Neural cell (in vitro differentiated cells): ENCODE data around the gene ZC3H7A. TPM values are rescaled to one million over a fixed set of nuclear protein-coding genes. Genes with fewer than 3 reads are reported as not detected.

Experiments used
- H2AFZ ChIP-seq: fragments of 200-600, 300-800 bp; sonication (generic), shearing (Covaris generic); 2 replicates; pipeline ENCODE4 v1.6.0; 2014; ENCODE audit warnings: low read depth, mild to moderate bottlenecking, antibody characterized with exemption, low read length, moderate library complexity
- H3F3A ChIP-seq: fragments of 200-600 bp; shearing (Covaris generic); 2 replicates; pipeline ENCODE4 v1.6.1; 2016; ENCODE audit warnings: mild to moderate bottlenecking, moderate library complexity, mixed read lengths, antibody characterized with exemption, low read length; ENCODE audit not compliant: insufficient read depth, poor library complexity, severe bottlenecking
- H3K27ac ChIP-seq: fragments of 200-600, 300-800 bp; sonication (generic), shearing (Covaris generic); 2 replicates; pipeline ENCODE4 v1.5.1; 2014; ENCODE audit warnings: mild to moderate bottlenecking, low read length, moderate library complexity
- H3K27me3 ChIP-seq: fragments of 300-800, 200-600 bp; sonication (generic), shearing (Covaris generic); 2 replicates; pipeline ENCODE4 v1.6.0; 2014; ENCODE audit warnings: mild to moderate bottlenecking, low read depth, low read length, moderate library complexity; ENCODE audit not compliant: insufficient read depth
- H3K36me3 ChIP-seq: fragments of 300-800, 200-600 bp; sonication (generic), shearing (Covaris generic); 2 replicates; pipeline ENCODE4 v1.5.1; 2014; ENCODE audit warnings: mild to moderate bottlenecking, antibody characterized with exemption, low read length, moderate library complexity; ENCODE audit not compliant: insufficient read depth
- H3K4me2 ChIP-seq: fragments of 300-800, 200-600 bp; sonication (generic), shearing (Covaris generic); 2 replicates; pipeline ENCODE4 v1.6.0; 2014; ENCODE audit warnings: mild to moderate bottlenecking, low read length
- H3K4me3 ChIP-seq: fragments of 300-800, 200-600 bp; sonication (generic), shearing (Covaris generic); 2 replicates; pipeline ENCODE4 v1.5.1; 2014; ENCODE audit warnings: mild to moderate bottlenecking, low read length, moderate library complexity
- H3K79me2 ChIP-seq: fragments of 200-600 bp; shearing (Covaris generic); replicated peaks from 2 replicates; pipeline ENCODE4 v1.6.0; 2014; ENCODE audit warnings: mild to moderate bottlenecking, low read length, moderate library complexity; ENCODE audit not compliant: insufficient read depth
- H3K9ac ChIP-seq: fragments of 300-800, 200-600 bp; sonication (generic), shearing (Covaris generic); 2 replicates; pipeline ENCODE4 v1.6.1; 2016; ENCODE audit warnings: mild to moderate bottlenecking, low read length, mixed read lengths
- H3K9me2 ChIP-seq: fragments of 200-600 bp; shearing (Covaris generic); 2 replicates; pipeline ENCODE4 v1.6.1; 2016; ENCODE audit warnings: mild to moderate bottlenecking, low read length, mixed read lengths; ENCODE audit not compliant: insufficient read depth
- H3K9me3 ChIP-seq: fragments of 200-600, 300-800 bp; sonication (generic), shearing (Covaris generic); 2 replicates; pipeline ENCODE4 v1.6.1; 2016; ENCODE audit warnings: mild to moderate bottlenecking, mixed run types, low read length, moderate library complexity, mixed read lengths
- H4K20me1 ChIP-seq: fragments of 200-600 bp; shearing (Covaris generic); 2 replicates; pipeline ENCODE4 v1.6.1; 2016; ENCODE audit warnings: mild to moderate bottlenecking, mixed run types; ENCODE audit not compliant: insufficient read depth
- EP300 ChIP-seq: fragments of 450-650 bp; conservative IDR thresholded peaks from 2 replicates; pipeline ENCODE4 v1.6.1; 2014; ENCODE audit warnings: antibody characterized with exemption, mild to moderate bottlenecking, moderate library complexity; ENCODE audit not compliant: poor library complexity, severe bottlenecking
- EZH2 ChIP-seq: fragments of 200-600, 300-800 bp; shearing (Covaris generic), sonication (generic); IDR thresholded peaks from 2 replicates; pipeline ENCODE4 v1.6.1; 2014; ENCODE audit warnings: antibody characterized with exemption, low read length, borderline replicate concordance, mild to moderate bottlenecking; ENCODE audit not compliant: insufficient read depth, poor library complexity, severe bottlenecking
- MXI1 ChIP-seq: fragments of 450-650 bp; conservative IDR thresholded peaks from 2 replicates; pipeline ENCODE4 v1.6.1; 2014; ENCODE audit warnings: antibody characterized with exemption, mild to moderate bottlenecking; ENCODE audit not compliant: poor library complexity, severe bottlenecking
- POLR2AphosphoS5 ChIP-seq: IDR thresholded peaks from 2 replicates; pipeline ENCODE4 v1.6.1; 2012
- RAD21 ChIP-seq: fragments of 450-650 bp; conservative IDR thresholded peaks from 2 replicates; pipeline ENCODE4 v1.6.1; 2014; ENCODE audit warnings: antibody characterized with exemption, mild to moderate bottlenecking, moderate library complexity
- SMC3 ChIP-seq: fragments of 450-650 bp; conservative IDR thresholded peaks from 2 replicates; pipeline ENCODE4 v1.6.1; 2014; ENCODE audit warnings: antibody characterized with exemption, mild to moderate bottlenecking, moderate library complexity; ENCODE audit not compliant: poor library complexity
- TAF1 ChIP-seq: IDR thresholded peaks from 2 replicates; pipeline ENCODE4 v1.6.1; 2012; ENCODE audit warnings: low read depth
- polyA plus RNA-seq: library from polyadenylated mRNA; depleted of rRNA; stranded (reverse); fragments of >200 nt; gene quantifications from 2 replicates; pipeline ENCODE4 v1.2.3, GENCODE V29; 2014
- TF ChIP-seq, protein P1 (sequence below): fragments of 450-650 bp; IDR thresholded peaks from 2 replicates; pipeline ENCODE4 v1.5.1; 2014; ENCODE audit warnings: antibody characterized with exemption, mild to moderate bottlenecking, moderate library complexity; ENCODE audit not compliant: poor library complexity, severe bottlenecking
- TF ChIP-seq, protein P2 (sequence below): IDR thresholded peaks from 2 replicates; pipeline ENCODE4 v1.6.1; 2012; ENCODE audit warnings: borderline replicate concordance

ZC3H7A gene
- polyA plus RNA-seq, 1 donor from 2014 or later, result 67.7 TPM

DNA sequence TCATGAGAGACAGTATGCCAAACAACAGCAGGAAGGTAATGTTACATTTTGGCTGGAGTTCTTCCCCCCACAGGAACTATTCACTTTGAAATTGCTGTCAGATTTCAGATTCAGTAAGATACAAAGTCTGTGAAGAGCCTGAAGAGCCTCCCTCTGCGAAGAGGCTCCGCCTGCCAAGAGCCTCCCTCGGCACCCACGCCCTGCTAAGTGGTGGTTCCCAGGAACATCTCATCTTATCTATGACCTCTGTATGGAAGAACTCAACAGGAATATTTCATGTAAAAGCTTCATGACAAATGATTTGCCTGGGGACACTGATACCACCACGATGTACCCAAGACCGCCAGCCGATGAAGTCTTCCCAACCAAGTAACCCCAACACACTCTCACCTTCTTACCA is 3.2 kb downstream of the ZC3H7A start:
- Histone ChIP-seq H3K9ac (no peak overlapping the region), H2AFZ (no peak overlapping the region), H3K36me3 (no peaks in the 10 kb centered on the region), H3K27ac (no peak overlapping the region), H3K27me3 (no peaks in the 10 kb centered on the region), H3F3A (no peaks in the 10 kb centered on the region), H3K9me3 (no peaks in the 10 kb centered on the region), H3K4me2 (no peak overlapping the region), H4K20me1 (no peaks in the 10 kb centered on the region), H3K79me2 (peaks cover 65% of the 10 kb centered on the region), H3K9me2 (no peaks in the 10 kb centered on the region), H3K4me3 (no peak overlapping the region)
- TF ChIP-seq RAD21 (no peak), EP300 (no peak), EZH2 (no peak), TAF1 (no peak), POLR2AphosphoS5 (no peak), SMC3 (no peak), MXI1 (no peak)
- TF ChIP-seq, protein P1, sequence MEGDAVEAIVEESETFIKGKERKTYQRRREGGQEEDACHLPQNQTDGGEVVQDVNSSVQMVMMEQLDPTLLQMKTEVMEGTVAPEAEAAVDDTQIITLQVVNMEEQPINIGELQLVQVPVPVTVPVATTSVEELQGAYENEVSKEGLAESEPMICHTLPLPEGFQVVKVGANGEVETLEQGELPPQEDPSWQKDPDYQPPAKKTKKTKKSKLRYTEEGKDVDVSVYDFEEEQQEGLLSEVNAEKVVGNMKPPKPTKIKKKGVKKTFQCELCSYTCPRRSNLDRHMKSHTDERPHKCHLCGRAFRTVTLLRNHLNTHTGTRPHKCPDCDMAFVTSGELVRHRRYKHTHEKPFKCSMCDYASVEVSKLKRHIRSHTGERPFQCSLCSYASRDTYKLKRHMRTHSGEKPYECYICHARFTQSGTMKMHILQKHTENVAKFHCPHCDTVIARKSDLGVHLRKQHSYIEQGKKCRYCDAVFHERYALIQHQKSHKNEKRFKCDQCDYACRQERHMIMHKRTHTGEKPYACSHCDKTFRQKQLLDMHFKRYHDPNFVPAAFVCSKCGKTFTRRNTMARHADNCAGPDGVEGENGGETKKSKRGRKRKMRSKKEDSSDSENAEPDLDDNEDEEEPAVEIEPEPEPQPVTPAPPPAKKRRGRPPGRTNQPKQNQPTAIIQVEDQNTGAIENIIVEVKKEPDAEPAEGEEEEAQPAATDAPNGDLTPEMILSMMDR, result no peak
- TF ChIP-seq, protein P2, sequence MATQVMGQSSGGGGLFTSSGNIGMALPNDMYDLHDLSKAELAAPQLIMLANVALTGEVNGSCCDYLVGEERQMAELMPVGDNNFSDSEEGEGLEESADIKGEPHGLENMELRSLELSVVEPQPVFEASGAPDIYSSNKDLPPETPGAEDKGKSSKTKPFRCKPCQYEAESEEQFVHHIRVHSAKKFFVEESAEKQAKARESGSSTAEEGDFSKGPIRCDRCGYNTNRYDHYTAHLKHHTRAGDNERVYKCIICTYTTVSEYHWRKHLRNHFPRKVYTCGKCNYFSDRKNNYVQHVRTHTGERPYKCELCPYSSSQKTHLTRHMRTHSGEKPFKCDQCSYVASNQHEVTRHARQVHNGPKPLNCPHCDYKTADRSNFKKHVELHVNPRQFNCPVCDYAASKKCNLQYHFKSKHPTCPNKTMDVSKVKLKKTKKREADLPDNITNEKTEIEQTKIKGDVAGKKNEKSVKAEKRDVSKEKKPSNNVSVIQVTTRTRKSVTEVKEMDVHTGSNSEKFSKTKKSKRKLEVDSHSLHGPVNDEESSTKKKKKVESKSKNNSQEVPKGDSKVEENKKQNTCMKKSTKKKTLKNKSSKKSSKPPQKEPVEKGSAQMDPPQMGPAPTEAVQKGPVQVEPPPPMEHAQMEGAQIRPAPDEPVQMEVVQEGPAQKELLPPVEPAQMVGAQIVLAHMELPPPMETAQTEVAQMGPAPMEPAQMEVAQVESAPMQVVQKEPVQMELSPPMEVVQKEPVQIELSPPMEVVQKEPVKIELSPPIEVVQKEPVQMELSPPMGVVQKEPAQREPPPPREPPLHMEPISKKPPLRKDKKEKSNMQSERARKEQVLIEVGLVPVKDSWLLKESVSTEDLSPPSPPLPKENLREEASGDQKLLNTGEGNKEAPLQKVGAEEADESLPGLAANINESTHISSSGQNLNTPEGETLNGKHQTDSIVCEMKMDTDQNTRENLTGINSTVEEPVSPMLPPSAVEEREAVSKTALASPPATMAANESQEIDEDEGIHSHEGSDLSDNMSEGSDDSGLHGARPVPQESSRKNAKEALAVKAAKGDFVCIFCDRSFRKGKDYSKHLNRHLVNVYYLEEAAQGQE, result no peak

DNA sequence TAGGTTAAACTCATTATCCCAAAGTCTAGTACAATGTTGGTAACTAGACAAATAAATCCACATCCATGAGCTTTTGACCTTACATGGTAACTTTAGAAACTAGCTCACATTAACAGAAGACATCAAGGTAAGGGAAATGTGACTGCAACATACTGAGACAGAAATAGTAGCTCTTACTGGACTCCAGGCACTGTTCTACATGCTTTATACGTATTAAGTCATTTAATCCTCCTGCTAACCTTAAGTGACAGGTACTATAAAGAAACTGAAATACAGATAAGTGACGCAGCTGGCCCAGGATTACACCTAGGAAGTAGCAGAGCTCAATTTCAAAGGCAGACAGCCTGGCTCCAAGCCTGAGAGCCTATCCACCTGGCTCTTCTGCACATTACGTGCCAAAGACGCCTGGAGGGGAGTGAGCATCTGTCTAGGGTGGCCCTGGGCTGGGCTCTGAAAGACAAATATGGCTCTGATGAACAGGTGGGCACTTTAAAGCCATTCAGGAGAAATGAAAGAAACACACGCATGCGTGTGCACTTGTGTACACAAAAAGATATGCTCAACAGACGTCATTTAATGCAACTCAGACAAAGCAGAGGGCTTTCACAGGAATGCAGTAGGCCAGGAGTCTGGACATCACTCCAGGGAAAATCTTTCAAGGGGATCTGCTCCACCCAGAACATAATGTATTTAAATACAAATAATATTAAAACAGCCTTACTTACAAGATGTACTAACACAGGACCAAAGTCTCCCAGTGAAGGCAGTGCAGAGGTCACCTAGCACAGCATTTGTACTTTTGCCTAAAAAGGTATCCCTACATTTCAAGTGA is 4.4 kb downstream of the ZC3H7A start:
- Histone ChIP-seq H4K20me1 (no peaks in the 10 kb centered on the region), H3K4me3 (no peak overlapping the region), H3K79me2 (peaks cover 74% of the 10 kb centered on the region), H2AFZ (no peak overlapping the region), H3F3A (no peaks in the 10 kb centered on the region), H3K4me2 (no peak overlapping the region), H3K9me2 (no peaks in the 10 kb centered on the region), H3K27me3 (no peaks in the 10 kb centered on the region), H3K36me3 (no peaks in the 10 kb centered on the region), H3K9ac (no peak overlapping the region), H3K27ac (no peak overlapping the region), H3K9me3 (no peaks in the 10 kb centered on the region)
- TF ChIP-seq, protein P2, result no peak
- no peak for TF ChIP-seq SMC3
- TF ChIP-seq EZH2, result no peak
- no peak for TF ChIP-seq MXI1
- no peak for TF ChIP-seq EP300
- no peak for TF ChIP-seq RAD21
- TF ChIP-seq TAF1, result no peak
- no peak for TF ChIP-seq POLR2AphosphoS5
- TF ChIP-seq, protein P1, result no peak
